GM10266 (cell line): ENCODE results near the gene USH2A.
"Not testable (repeated sequence)": the region's sequence is repeated elsewhere in the genome, so short reads cannot be mapped to it uniquely, and the experiment has no call there.

Experiments
- DNase-seq: peaks from one replicate; pipeline ENCODE4 v3.0.0; 2012; ENCODE audit errors: extremely low spot score
- CTCF ChIP-seq: IDR thresholded peaks from 2 replicates; pipeline ENCODE4 v1.5.1; 2012; ENCODE audit warnings: mild to moderate bottlenecking, low read depth; ENCODE audit not compliant: control insufficient read depth, insufficient read depth; ENCODE audit errors: missing control alignments

Gene USH2A

GRCh38 chr1:216153130-216153529, 270.1 kb downstream of the USH2A start:
- no peak for TF ChIP-seq CTCF

GRCh38 chr1:216145451-216146018, 277.7 kb downstream of the USH2A start:
- not testable (repeated sequence) for DNase-seq

More at GRCh38 chr1:216153130-216153529, 270.1 kb downstream of the USH2A start:
- no peak for DNase-seq

GRCh38 chr1:216144661-216145450, 278.4 kb downstream of the USH2A start:
- DNase-seq = no peak
- no peak for TF ChIP-seq CTCF

- no peak for TF ChIP-seq CTCF
- no peak for DNase-seq
Measured at GRCh38 chr1:216142921-216143320, 280.3 kb downstream of the USH2A start.

- DNase-seq = no peak
- no peak for TF ChIP-seq CTCF
Measured at GRCh38 chr1:216140730-216141524, 282.3 kb downstream of the USH2A start.

- no peak for TF ChIP-seq CTCF
- no peak for DNase-seq
Measured at GRCh38 chr1:216124192-216124781, 299.0 kb downstream of the USH2A start.

GRCh38 chr1:216123446-216124191, 299.6 kb downstream of the USH2A start:
- DNase-seq = no peak
- TF ChIP-seq CTCF = no peak
